DMS53 (cell line): ENCODE measurements around the gene PLOD2.

ENCODE experiments used
- DNase-seq: peaks from one replicate; lab custom pipeline; 2025; lab: John Stamatoyannopoulos, UW

The PLOD2 gene

GRCh38 chr3:146100825-146101444 lies 60.0 kb downstream of the PLOD2 start:
- no peak for DNase-seq

GRCh38 chr3:146100180-146100579 lies 60.8 kb downstream of the PLOD2 start:
- DNase-seq, result no peak

GRCh38 chr3:146099316-146099715 lies 61.7 kb downstream of the PLOD2 start:
- no peak for DNase-seq

- DNase-seq, result no peak
Measured at GRCh38 chr3:146093896-146094295, 67.1 kb downstream of the PLOD2 start.

GRCh38 chr3:146092230-146092629 lies 68.8 kb downstream of the PLOD2 start:
- DNase-seq, result peak; percentile 2

GRCh38 chr3:146091397-146091796 lies 69.6 kb downstream of the PLOD2 start:
- DNase-seq, result no peak

- DNase-seq, result no peak
Measured at GRCh38 chr3:146090521-146090920, 70.5 kb downstream of the PLOD2 start.

GRCh38 chr3:146088840-146089239 lies 72.1 kb downstream of the PLOD2 start:
- DNase-seq, result no peak

GRCh38 chr3:146087116-146087515 lies 73.9 kb downstream of the PLOD2 start:
- DNase-seq, result no peak

- no peak for DNase-seq
Measured at GRCh38 chr3:146086211-146086610, 74.8 kb downstream of the PLOD2 start.

GRCh38 chr3:146085678-146086077 lies 75.3 kb downstream of the PLOD2 start:
- no peak for DNase-seq

- DNase-seq, result no peak
Measured at GRCh38 chr3:146080578-146080977, 80.4 kb downstream of the PLOD2 start.

GRCh38 chr3:146078031-146078430 lies 83.0 kb downstream of the PLOD2 start:
- DNase-seq, result no peak

GRCh38 chr3:146077181-146077580 lies 83.8 kb downstream of the PLOD2 start:
- no peak for DNase-seq

- no peak for DNase-seq
Measured at GRCh38 chr3:146072824-146073223, 88.2 kb downstream of the PLOD2 start.

GRCh38 chr3:146072061-146072460 lies 88.9 kb downstream of the PLOD2 start:
- no peak for DNase-seq

GRCh38 chr3:146071632-146072031 lies 89.4 kb downstream of the PLOD2 start:
- DNase-seq, result no peak

- DNase-seq, result no peak
Measured at GRCh38 chr3:146067048-146067447, 93.9 kb downstream of the PLOD2 start.

GRCh38 chr3:146065573-146066006 lies 95.4 kb downstream of the PLOD2 start:
- DNase-seq, result peak; percentile 69

- no peak for DNase-seq
Measured at GRCh38 chr3:146058241-146058640, 102.7 kb downstream of the PLOD2 start.

GRCh38 chr3:146052791-146053310 lies 108.1 kb downstream of the PLOD2 start:
- DNase-seq, result no peak

- no peak for DNase-seq
Measured at GRCh38 chr3:146052056-146052790, 108.8 kb downstream of the PLOD2 start.

GRCh38 chr3:146050691-146051090 lies 110.3 kb downstream of the PLOD2 start:
- DNase-seq, result no peak
